ENCODE data around the gene ZNF32.

- TF ChIP-seq POLR2AphosphoS5 (IDR thresholded peaks at IDR 0.05; ENCODE audit: low read depth, low read length), result no peak
- no peak for TF ChIP-seq POLR2A (IDR thresholded peaks at IDR 0.05; ENCODE audit: low read depth, low read length)
- TF ChIP-seq TAF1 (IDR thresholded peaks at IDR 0.05; ENCODE audit: borderline replicate concordance, low read depth, low read length), result no peak
Observed at GRCh38 chr10:43688348-43688892, 39.7 kb upstream of the ZNF32 start.

All from GM12892 (cell line).